ENCODE data around the gene TTPAL.

- TF ChIP-seq CTCF (conservative IDR thresholded peaks at IDR 0.05; ENCODE audit: low read length) = no peak
- no peak for TF ChIP-seq EZH2phosphoT487 (IDR thresholded peaks at IDR 0.05; ENCODE audit: borderline replicate concordance, low read depth, low read length)
These were observed 9.6 kb downstream of the TTPAL start for GRCh38 chr20:44485078-44485829.
